Osteocyte (in vitro differentiated cells): ENCODE measurements around the gene IGSF3. TPM values are rescaled to one million over a fixed set of nuclear protein-coding genes. Genes with fewer than 3 reads are reported as not detected.

ENCODE experiments used
- DNase-seq: peaks from one replicate; pipeline ENCODE4 v3.0.0; 2021; ENCODE audit warnings: mixed read lengths; ENCODE audit not compliant: unreplicated experiment; ENCODE audit errors: extremely low spot score
- H3K27ac Mint-ChIP-seq: one replicate; pipeline ENCODE4 v1.8.0; 2021; ENCODE audit warnings: mild to moderate bottlenecking, mixed read lengths; ENCODE audit not compliant: unreplicated experiment
- H3K27me3 Mint-ChIP-seq: one replicate; pipeline ENCODE4 v1.8.0; 2021; ENCODE audit warnings: mixed read lengths; ENCODE audit not compliant: unreplicated experiment
- H3K36me3 Mint-ChIP-seq: one replicate; pipeline ENCODE4 v1.8.0; 2021; ENCODE audit warnings: mixed read lengths; ENCODE audit not compliant: unreplicated experiment
- H3K4me1 Mint-ChIP-seq: one replicate; pipeline ENCODE4 v1.8.0; 2021; ENCODE audit warnings: mixed read lengths; ENCODE audit not compliant: unreplicated experiment
- H3K4me3 Mint-ChIP-seq: one replicate; pipeline ENCODE4 v1.8.0; 2021; ENCODE audit warnings: mild to moderate bottlenecking, moderate library complexity, mixed read lengths; ENCODE audit not compliant: unreplicated experiment
- H3K9me3 Mint-ChIP-seq: one replicate; pipeline ENCODE4 v1.8.0; 2021; ENCODE audit warnings: mixed read lengths; ENCODE audit not compliant: unreplicated experiment
- CTCF ChIP-seq: fragments of 200-600 bp; sonication (generic); IDR thresholded peaks from 2 replicates; pipeline ENCODE4 v1.5.0; 2021; ENCODE audit warnings: antibody characterized with exemption, mild to moderate bottlenecking, moderate library complexity
- long read RNA-seq: library from polyadenylated mRNA; unstranded; transcript quantifications from one replicate; pipeline ENCODE4 v2.0.0, GENCODE V29; 2021
- total RNA-seq: library from RNA; stranded (reverse); gene quantifications from 2 replicates; pipeline ENCODE4 v1.2.1, GENCODE V29; 2021

IGSF3 gene
- total RNA-seq: 43.2 and 51.7 TPM in 2 replicates
- long read RNA-seq, full-length matches to known transcripts: 3 of 48 reads
- long read RNA-seq, partial matches to known transcripts: 17 of 48 reads
- long read RNA-seq, other reads (novel, unspliced or antisense): 28 of 48 reads

- no peak for TF ChIP-seq CTCF
- Mint-ChIP-seq H3K27ac (no peak within 1 kb of the TSS), H3K9me3 (no peaks in the 10 kb centered on the region), H3K4me3 (peak within 1 kb of the TSS; percentile 82), H3K27me3 (peaks cover 7% of the 10 kb centered on the region), H3K36me3 (peaks cover 3% of the 10 kb centered on the region), H3K4me1 (peaks cover 40% of the 10 kb centered on the region)
- DNase-seq: peak; percentile 87
Observed at GRCh38 chr1:116667575-116668105, at the start of gene IGSF3. Gene IGSF3 (minus strand): TSS chr1:116667733. CDS start chr1:116666326, 1,407 bp downstream.

- Mint-ChIP-seq H3K9me3 (no peaks in the 10 kb centered on the region), H3K4me3 (no peak overlapping the region), H3K36me3 (peaks cover 6% of the 10 kb centered on the region), H3K4me1 (peaks cover 8% of the 10 kb centered on the region), H3K27ac (no peak overlapping the region), H3K27me3 (peaks cover 15% of the 10 kb centered on the region)
- DNase-seq: no peak
- no peak for TF ChIP-seq CTCF
Observed at GRCh38 chr1:116717318-116717717, 49.8 kb upstream of the IGSF3 start.

GRCh38 chr1:116716391-116716790, 48.9 kb upstream of the IGSF3 start:
- no peaks in the 10 kb centered on the region for H3K9me3 Mint-ChIP-seq

DNA sequence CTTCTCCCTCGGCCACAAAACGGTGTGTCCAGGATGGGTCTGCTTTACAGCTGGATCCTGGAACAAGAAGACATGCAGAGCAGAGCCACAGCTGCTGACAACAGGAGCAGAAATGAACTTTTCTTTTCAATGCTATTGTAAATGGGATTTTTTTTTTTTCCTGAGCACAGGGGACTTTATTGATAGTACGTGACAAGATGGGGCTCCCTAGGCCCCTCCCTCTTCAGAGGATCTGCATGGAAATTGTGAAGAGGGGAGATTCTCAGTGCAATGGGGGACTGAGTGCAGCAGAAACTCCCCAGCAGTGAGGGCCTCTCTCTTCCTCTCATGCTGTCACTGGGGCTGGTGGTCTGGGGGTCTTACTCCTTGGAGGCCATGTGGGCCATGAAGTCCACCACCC, 45.9 kb upstream of the IGSF3 start:
- DNase-seq: no peak
- peak overlapping the region; percentile 31 for H3K27ac Mint-ChIP-seq
- H3K27me3 Mint-ChIP-seq: peaks cover 15% of the 10 kb centered on the region
- peaks cover 31% of the 10 kb centered on the region for H3K4me1 Mint-ChIP-seq
- H3K4me3 Mint-ChIP-seq: no peak overlapping the region
- peaks cover 6% of the 10 kb centered on the region for H3K36me3 Mint-ChIP-seq
- H3K9me3 Mint-ChIP-seq: no peaks in the 10 kb centered on the region
- no peak for TF ChIP-seq CTCF

More at GRCh38 chr1:116716391-116716790, 48.9 kb upstream of the IGSF3 start:
- peaks cover 16% of the 10 kb centered on the region for H3K4me1 Mint-ChIP-seq
- no peak overlapping the region for H3K27ac Mint-ChIP-seq
- no peak for DNase-seq
- H3K27me3 Mint-ChIP-seq: peaks cover 15% of the 10 kb centered on the region
- TF ChIP-seq CTCF: no peak
- H3K4me3 Mint-ChIP-seq: no peak overlapping the region
- H3K36me3 Mint-ChIP-seq: peaks cover 6% of the 10 kb centered on the region

- Mint-ChIP-seq H3K27me3 (peaks cover 15% of the 10 kb centered on the region), H3K9me3 (no peaks in the 10 kb centered on the region), H3K27ac (no peak overlapping the region), H3K4me3 (no peak overlapping the region), H3K4me1 (peaks cover 37% of the 10 kb centered on the region), H3K36me3 (peaks cover 4% of the 10 kb centered on the region)
- TF ChIP-seq CTCF: no peak
- no peak for DNase-seq
Observed at GRCh38 chr1:116712510-116712909, 45.0 kb upstream of the IGSF3 start.
